Osteoblast (primary cell): ENCODE data around the gene SUSD4. TPM values are rescaled to one million over a fixed set of nuclear protein-coding genes. Genes with fewer than 3 reads are reported as not detected.
"Not testable (repeated sequence)": the region's sequence is repeated elsewhere in the genome, so short reads cannot be mapped to it uniquely, and the experiment has no call there.

Experiments
- DNase-seq: peaks from one replicate; pipeline ENCODE4 v3.0.0; 2011; ENCODE audit warnings: low spot score, mixed read lengths; ENCODE audit not compliant: insufficient read length; ENCODE audit errors: missing footprints
- H2AFZ ChIP-seq: 2 replicates; pipeline ENCODE4 v1.6.0; 2011; ENCODE audit warnings: mild to moderate bottlenecking, low read length
- H3K27ac ChIP-seq: 2 replicates; pipeline ENCODE4 v1.5.1; 2011; ENCODE audit warnings: mild to moderate bottlenecking, low read depth, low read length, moderate library complexity
- H3K27me3 ChIP-seq: 2 replicates; pipeline ENCODE4 v1.6.0; 2012; ENCODE audit warnings: mild to moderate bottlenecking, control low read depth, inconsistent platforms, low read length, moderate library complexity; ENCODE audit not compliant: insufficient read depth
- H3K36me3 ChIP-seq: 2 replicates; pipeline ENCODE4 v1.5.1; 2011; ENCODE audit warnings: mild to moderate bottlenecking, low read length, control low read depth, moderate library complexity; ENCODE audit not compliant: insufficient read depth
- H3K4me1 ChIP-seq: 2 replicates; pipeline ENCODE4 v1.5.1; 2011; ENCODE audit warnings: mild to moderate bottlenecking, low read length, control low read depth, moderate library complexity; ENCODE audit not compliant: insufficient read depth
- H3K4me2 ChIP-seq: 2 replicates; pipeline ENCODE4 v1.6.0; 2011; ENCODE audit warnings: mild to moderate bottlenecking, low read length; ENCODE audit not compliant: insufficient read depth
- H3K4me3 ChIP-seq: fragments of 200-600 bp; sonication (generic); 3 replicates; pipeline ENCODE4 v1.5.1; 2012; ENCODE audit warnings: mild to moderate bottlenecking, low read length, inconsistent platforms; ENCODE audit not compliant: insufficient read depth
- H3K79me2 ChIP-seq: 2 replicates; pipeline ENCODE4 v1.6.0; 2012; ENCODE audit warnings: mild to moderate bottlenecking, low read length, control low read depth, inconsistent platforms; ENCODE audit not compliant: insufficient read depth
- H3K9me3 ChIP-seq: 2 replicates; pipeline ENCODE4 v1.5.1; 2011; ENCODE audit warnings: low read depth, low read length, control low read depth
- H4K20me1 ChIP-seq: 2 replicates; pipeline ENCODE4 v1.6.0; 2012; ENCODE audit warnings: mild to moderate bottlenecking, low read length, control low read depth; ENCODE audit not compliant: insufficient read depth
- CTCF ChIP-seq: IDR thresholded peaks from 2 replicates; pipeline ENCODE4 v1.5.1; 2011; ENCODE audit warnings: mild to moderate bottlenecking, low read depth, low read length, moderate library complexity; ENCODE audit errors: extremely low read depth
- total RNA-seq: library from RNA; depleted of rRNA; stranded (reverse); fragments of >200 nt; gene quantifications from 2 replicates; pipeline ENCODE4 v1.2.3, GENCODE V29; 2012

Gene SUSD4
- total RNA-seq, 1 donor, result not detected

GRCh38 chr1:223290397-223290796, 73.6 kb downstream of the SUSD4 start:
- H4K20me1 ChIP-seq, result no peaks in the 10 kb centered on the region
- no peak for DNase-seq
- no peaks in the 10 kb centered on the region for H3K36me3 ChIP-seq
- no peak for TF ChIP-seq CTCF
- no peaks in the 10 kb centered on the region for H3K4me1 ChIP-seq
- H2AFZ ChIP-seq, result no peak overlapping the region
- no peaks in the 10 kb centered on the region for H3K9me3 ChIP-seq
- peaks cover 17% of the 10 kb centered on the region for H3K27me3 ChIP-seq
- H3K79me2 ChIP-seq, result no peaks in the 10 kb centered on the region
- no peak overlapping the region for H3K4me3 ChIP-seq
- no peak overlapping the region for H3K4me2 ChIP-seq
- H3K27ac ChIP-seq, result no peak overlapping the region

- DNase-seq, result no peak
- Histone ChIP-seq H3K4me3 (no peak overlapping the region), H3K27ac (no peak overlapping the region), H4K20me1 (no peaks in the 10 kb centered on the region), H3K27me3 (peaks cover 13% of the 10 kb centered on the region), H3K79me2 (no peaks in the 10 kb centered on the region), H3K4me1 (no peaks in the 10 kb centered on the region), H3K4me2 (no peak overlapping the region), H2AFZ (no peak overlapping the region), H3K9me3 (no peaks in the 10 kb centered on the region), H3K36me3 (no peaks in the 10 kb centered on the region)
- TF ChIP-seq CTCF, result no peak
Observed at GRCh38 chr1:223289621-223290020, 74.4 kb downstream of the SUSD4 start.

GRCh38 chr1:223288826-223289225, 75.2 kb downstream of the SUSD4 start:
- H4K20me1 ChIP-seq, result no peaks in the 10 kb centered on the region
- H3K27ac ChIP-seq, result no peak overlapping the region
- DNase-seq, result no peak
- H3K27me3 ChIP-seq, result peaks cover 13% of the 10 kb centered on the region
- no peaks in the 10 kb centered on the region for H3K9me3 ChIP-seq
- H2AFZ ChIP-seq, result no peak overlapping the region
- TF ChIP-seq CTCF, result no peak
- H3K79me2 ChIP-seq, result no peaks in the 10 kb centered on the region
- no peak overlapping the region for H3K4me3 ChIP-seq
- H3K4me2 ChIP-seq, result no peak overlapping the region
- H3K36me3 ChIP-seq, result no peaks in the 10 kb centered on the region
- H3K4me1 ChIP-seq, result no peaks in the 10 kb centered on the region

GRCh38 chr1:223285452-223285851, 78.5 kb downstream of the SUSD4 start:
- Histone ChIP-seq H2AFZ (no peak overlapping the region), H3K27me3 (peaks cover 6% of the 10 kb centered on the region), H3K4me1 (no peaks in the 10 kb centered on the region), H3K4me2 (no peak overlapping the region), H3K4me3 (no peak overlapping the region), H3K36me3 (no peaks in the 10 kb centered on the region), H3K9me3 (no peaks in the 10 kb centered on the region), H3K79me2 (no peaks in the 10 kb centered on the region), H4K20me1 (no peaks in the 10 kb centered on the region), H3K27ac (no peak overlapping the region)
- no peak for TF ChIP-seq CTCF
- no peak for DNase-seq

- not testable (repeated sequence) for H3K36me3 ChIP-seq, H3K79me2 ChIP-seq, H2AFZ ChIP-seq, DNase-seq, H3K9me3 ChIP-seq, H3K4me2 ChIP-seq, H3K27ac ChIP-seq, H3K27me3 ChIP-seq, H3K4me3 ChIP-seq, H3K4me1 ChIP-seq, H4K20me1 ChIP-seq
Observed at GRCh38 chr1:223283697-223284096, 80.3 kb downstream of the SUSD4 start.

GRCh38 chr1:223278311-223278710, 85.7 kb downstream of the SUSD4 start:
- H2AFZ ChIP-seq, H3K4me1 ChIP-seq, DNase-seq, H3K4me2 ChIP-seq, H3K4me3 ChIP-seq, H4K20me1 ChIP-seq, H3K27me3 ChIP-seq, H3K9me3 ChIP-seq, H3K27ac ChIP-seq, H3K36me3 ChIP-seq, H3K79me2 ChIP-seq: not testable (repeated sequence)
